Endodermal cell (in vitro differentiated cells): ENCODE results near the gene ADCY2. TPM values are rescaled to one million over a fixed set of nuclear protein-coding genes. Genes with fewer than 3 reads are reported as not detected.

Experiments used
- DNase-seq: peaks from one replicate; pipeline ENCODE4 v3.0.0-alpha.2; 2017
- H3K27ac ChIP-seq: 2 replicates; pipeline ENCODE4 v1.5.1; 2013; ENCODE audit warnings: mild to moderate bottlenecking, low read depth, low read length, moderate library complexity
- H3K27me3 ChIP-seq: 2 replicates; pipeline ENCODE4 v1.6.1; 2013; ENCODE audit warnings: mild to moderate bottlenecking, low read length, moderate library complexity; ENCODE audit not compliant: insufficient read depth, control insufficient read depth, poor library complexity, severe bottlenecking
- H3K36me3 ChIP-seq: 2 replicates; pipeline ENCODE4 v1.7.0; 2013; ENCODE audit warnings: mild to moderate bottlenecking, low read length, moderate library complexity; ENCODE audit not compliant: control insufficient read depth, insufficient read depth
- H3K4me1 ChIP-seq: one replicate; pipeline ENCODE4 v1.7.0; 2013; ENCODE audit warnings: low read length; ENCODE audit not compliant: control insufficient read depth, insufficient read depth
- H3K4me3 ChIP-seq: 2 replicates; pipeline ENCODE4 v1.5.1; 2013; ENCODE audit warnings: mild to moderate bottlenecking, low read length, moderate library complexity
- H3K9ac ChIP-seq: 2 replicates; pipeline ENCODE4 v1.6.1; 2013; ENCODE audit warnings: mild to moderate bottlenecking, low read length, moderate library complexity; ENCODE audit not compliant: poor library complexity, severe bottlenecking; ENCODE audit errors: extremely low read depth
- H3K9me3 ChIP-seq: 2 replicates; pipeline ENCODE4 v1.6.1; 2013; ENCODE audit warnings: mild to moderate bottlenecking, low read length, moderate library complexity; ENCODE audit not compliant: control insufficient read depth
- H3K27ac Mint-ChIP-seq: 2 replicates; pipeline ENCODE4 v1.8.0; 2020; ENCODE audit warnings: mixed read lengths
- H3K27me3 Mint-ChIP-seq: 2 replicates; pipeline ENCODE4 v1.8.0; 2021; ENCODE audit warnings: mild to moderate bottlenecking, mixed read lengths; ENCODE audit not compliant: insufficient read depth
- H3K36me3 Mint-ChIP-seq: 2 replicates; pipeline ENCODE4 v1.8.0; 2020; ENCODE audit warnings: low read depth, mixed read lengths
- H3K4me1 Mint-ChIP-seq: 2 replicates; pipeline ENCODE4 v1.8.0; 2020; ENCODE audit warnings: mixed read lengths
- H3K4me3 Mint-ChIP-seq: 2 replicates; pipeline ENCODE4 v1.8.0; 2020; ENCODE audit warnings: mild to moderate bottlenecking, moderate library complexity, mixed read lengths
- H3K9me3 Mint-ChIP-seq: 2 replicates; pipeline ENCODE4 v1.8.0; 2020; ENCODE audit warnings: mild to moderate bottlenecking, mixed read lengths
- CTCF ChIP-seq: fragments of 200-600 bp; sonication (generic); conservative IDR thresholded peaks from 2 replicates; pipeline ENCODE4 v1.5.0; 2021; ENCODE audit warnings: antibody characterized with exemption, mild to moderate bottlenecking
- WGBS, 2 experiments: methylation state at CpG; one replicate each; pipeline versions ENCODE4 v1.1.5 to v1.1.7; 2013; ENCODE audit warnings: missing lambda C conversion rate in 2 of 2, mixed read lengths in 1 of 2; ENCODE audit not compliant: insufficient coverage in 1 of 2, insufficient read length in 1 of 2; 5-methylcytosine and 5-hydroxymethylcytosine counted together
- total RNA-seq, 2 donors: library from RNA; stranded (reverse); fragmentation: NEBNext Ultra II Directional in 1 of 2; extraction: Animal tissue kit (Norgen Biotek cat#: 25700) in 1 of 2; gene quantifications; 2 replicates in 1 of 2; 3 replicates in 1 of 2; pipeline ENCODE4 v1.2.1, GENCODE V29; 2021

The ADCY2 gene
- total RNA-seq, 2 donors from 2014 or later: 61.5 to 63.2 TPM

- H3K4me3 Mint-ChIP-seq: no peak overlapping the region
- DNase-seq: no peak
- no peaks in the 10 kb centered on the region for H3K36me3 ChIP-seq
- no peaks in the 10 kb centered on the region for H3K27me3 ChIP-seq
- no peaks in the 10 kb centered on the region for H3K9me3 ChIP-seq
- no peak overlapping the region for H3K27ac ChIP-seq
- no peaks in the 10 kb centered on the region for H3K27me3 Mint-ChIP-seq
- H3K36me3 Mint-ChIP-seq: peaks cover 9% of the 10 kb centered on the region
- no peak overlapping the region for H3K9ac ChIP-seq
- H3K27ac Mint-ChIP-seq: peak overlapping the region; percentile 76
- no peaks in the 10 kb centered on the region for H3K9me3 Mint-ChIP-seq
- H3K4me3 ChIP-seq: no peak overlapping the region
- 80 to 84% methylated on average over 8 to 9 of the region's 9 CpGs for WGBS, 2 experiments
- peaks cover 8% of the 10 kb centered on the region for H3K4me1 Mint-ChIP-seq
- no peak for TF ChIP-seq CTCF
- no peaks in the 10 kb centered on the region for H3K4me1 ChIP-seq
These were observed 145.0 kb downstream of the ADCY2 start for GRCh38 chr5:7540736-7541485.

GRCh38 chr5:7541898-7542297 is 146.0 kb downstream of the ADCY2 start:
- Histone ChIP-seq H3K27me3 (no peaks in the 10 kb centered on the region), H3K36me3 (no peaks in the 10 kb centered on the region), H3K4me1 (no peaks in the 10 kb centered on the region), H3K27ac (no peak overlapping the region), H3K9ac (no peak overlapping the region), H3K4me3 (no peak overlapping the region), H3K9me3 (no peaks in the 10 kb centered on the region)
- H3K4me1 Mint-ChIP-seq: peaks cover 8% of the 10 kb centered on the region
- H3K4me3 Mint-ChIP-seq: no peak overlapping the region
- no peaks in the 10 kb centered on the region for H3K9me3 Mint-ChIP-seq
- no peak for TF ChIP-seq CTCF
- peaks cover 9% of the 10 kb centered on the region for H3K36me3 Mint-ChIP-seq
- no peak overlapping the region for H3K27ac Mint-ChIP-seq
- 100% methylated on average over 2 of the region's 2 CpGs; no CpG with 5 or more reads in 1 of the 2 experiments for WGBS, 2 experiments
- H3K27me3 Mint-ChIP-seq: no peaks in the 10 kb centered on the region
- DNase-seq: no peak

GRCh38 chr5:7546555-7546954 is 150.6 kb downstream of the ADCY2 start:
- H3K36me3 Mint-ChIP-seq: peaks cover 33% of the 10 kb centered on the region
- Histone ChIP-seq H3K9me3 (no peaks in the 10 kb centered on the region), H3K27ac (no peak overlapping the region), H3K9ac (no peak overlapping the region), H3K27me3 (no peaks in the 10 kb centered on the region), H3K36me3 (no peaks in the 10 kb centered on the region), H3K4me3 (no peak overlapping the region), H3K4me1 (peaks cover 4% of the 10 kb centered on the region)
- peaks cover 8% of the 10 kb centered on the region for H3K4me1 Mint-ChIP-seq
- 92 to 100% methylated on average over 4 to 6 of the region's 6 CpGs for WGBS, 2 experiments
- H3K27ac Mint-ChIP-seq: no peak overlapping the region
- H3K9me3 Mint-ChIP-seq: no peaks in the 10 kb centered on the region
- no peak for DNase-seq
- no peaks in the 10 kb centered on the region for H3K27me3 Mint-ChIP-seq
- no peak for TF ChIP-seq CTCF
- H3K4me3 Mint-ChIP-seq: no peak overlapping the region
